CD4-positive, alpha-beta T cell treated with Interferon gamma for 1 hour (primary cell): ENCODE data around the gene CBR1.
"Not testable (repeated sequence)": the region's sequence is repeated elsewhere in the genome, so short reads cannot be mapped to it uniquely, and the experiment has no call there.

Source experiments
- DNase-seq: peaks from one replicate; pipeline ENCODE4 v3.0.0-alpha.2; 2020

Gene CBR1

DNA sequence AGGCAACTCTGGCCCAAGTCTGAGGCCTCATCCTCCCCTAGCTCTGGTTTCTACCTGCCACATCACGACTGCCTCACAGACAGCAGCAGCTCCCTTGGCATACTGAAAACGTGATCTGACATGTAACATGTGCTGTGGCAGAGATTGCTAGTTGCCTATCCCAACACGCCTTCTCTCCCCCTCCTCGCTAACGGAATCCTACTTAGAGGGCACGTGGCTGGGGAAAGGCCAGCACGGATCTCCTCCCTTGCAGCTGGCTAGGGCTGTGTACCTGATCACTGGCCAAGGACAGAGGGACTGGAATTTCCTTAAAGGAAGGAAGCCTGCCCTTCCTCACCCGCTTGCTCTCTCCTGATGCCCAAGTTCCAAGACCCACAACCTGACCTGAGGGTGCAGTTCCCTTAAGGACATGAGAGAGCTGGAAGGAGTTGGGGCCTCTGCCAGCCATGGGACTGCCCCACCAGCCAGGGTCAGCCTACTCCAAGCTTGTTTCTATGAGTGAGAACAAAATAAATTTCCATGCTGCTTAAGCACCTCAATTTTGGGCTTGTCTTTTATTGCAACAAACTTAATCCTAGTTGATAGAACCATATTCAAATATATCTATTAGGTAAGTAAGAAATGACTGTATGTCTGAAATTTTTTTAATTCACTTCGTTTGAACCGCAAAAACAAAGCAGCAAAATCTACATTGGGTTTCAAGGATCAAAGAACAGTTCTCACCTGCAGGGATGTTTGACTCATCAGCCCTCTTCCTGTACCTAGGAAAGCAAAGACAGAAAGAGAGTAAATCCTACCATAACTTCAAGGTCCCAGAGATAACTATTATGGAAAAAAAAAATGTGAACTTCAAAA is 16.7 kb upstream of the CBR1 start:
- no peak for DNase-seq

DNA sequence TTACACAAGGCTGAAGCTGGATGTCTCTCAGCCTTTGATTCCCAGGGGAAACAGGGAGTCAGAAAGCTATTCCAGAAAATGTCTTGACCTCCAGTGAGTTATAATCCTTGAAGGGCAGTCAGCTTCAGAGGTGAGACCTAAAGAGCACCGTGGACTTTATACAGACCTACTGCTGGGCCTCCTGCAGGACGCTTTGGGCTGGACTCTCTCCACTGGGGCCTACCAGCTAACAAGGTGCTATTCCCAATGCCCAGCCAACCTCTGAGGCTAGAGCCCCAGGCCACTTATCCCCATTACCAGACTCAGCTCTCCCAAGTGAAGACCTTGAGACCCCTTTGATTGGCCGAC is 16.1 kb upstream of the CBR1 start:
- DNase-seq: no peak

DNA sequence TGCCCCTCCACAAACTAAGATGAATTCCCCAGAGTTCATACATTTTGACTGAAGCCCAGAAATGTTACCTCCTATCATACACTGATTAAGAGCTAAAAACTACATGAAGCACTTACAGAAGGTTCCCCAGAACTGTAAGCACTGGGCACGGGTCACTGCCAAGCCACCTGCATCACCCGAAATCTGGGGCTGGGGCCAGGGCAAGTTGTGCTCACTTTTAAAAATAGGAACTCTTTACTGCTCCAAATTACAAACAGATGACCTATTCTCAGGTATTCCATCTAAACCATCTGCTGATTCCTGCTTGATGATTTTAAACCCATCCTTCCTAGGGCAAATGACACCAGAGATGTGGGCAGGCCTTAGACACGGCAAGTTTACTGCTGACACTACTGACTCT is 14.3 kb upstream of the CBR1 start:
- no peak for DNase-seq

GRCh38 chr21:36059823-36060158 is 10.0 kb upstream of the CBR1 start:
- peak; percentile 6 for DNase-seq

DNA sequence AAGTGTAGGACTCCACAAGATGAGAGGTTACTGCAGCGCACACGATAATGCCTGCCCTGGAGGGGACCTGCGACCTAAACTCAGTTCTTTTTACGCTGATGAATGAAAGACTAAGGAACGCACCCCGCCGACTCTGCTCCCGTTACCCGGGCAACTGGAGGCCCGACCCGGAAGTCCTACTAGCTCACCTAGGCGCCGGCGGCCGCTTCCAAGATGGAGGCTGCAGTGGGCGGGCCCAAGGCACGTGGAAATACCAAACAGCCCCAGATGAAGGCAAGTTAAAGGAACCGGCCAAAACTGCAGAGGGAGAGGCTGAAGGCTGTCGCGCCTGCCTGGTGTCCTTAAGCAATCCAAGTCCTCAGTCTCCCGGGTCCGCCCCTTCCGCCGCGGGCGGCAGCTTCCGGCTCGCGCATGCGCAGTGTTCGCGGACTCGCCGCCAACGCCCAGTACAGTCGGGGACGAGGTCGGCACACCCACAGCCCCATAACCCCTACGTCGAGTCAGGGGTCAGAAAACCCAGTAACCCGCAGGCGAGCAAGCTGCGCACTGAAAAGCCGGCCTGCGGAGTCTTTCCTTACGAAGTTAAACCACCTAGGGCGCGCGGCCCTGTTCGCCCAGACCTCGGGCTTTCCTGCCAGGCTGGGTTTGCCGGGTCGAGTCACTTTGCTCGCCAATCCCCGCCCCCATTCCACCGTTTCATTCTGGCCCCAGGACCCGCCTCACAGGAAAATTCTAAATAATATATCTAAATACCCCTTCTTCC is 9.5 kb upstream of the CBR1 start, which contains the start of gene SETD4:
SETD4 (minus strand) TSS at position 368 of the 763 bp plus-strand sequence. CDS start 1,638 bp downstream, outside the sequence.
- DNase-seq: peak; percentile 90

- no peak for DNase-seq
These were observed 8.4 kb upstream of the CBR1 start for GRCh38 chr21:36061445-36061844.

DNA sequence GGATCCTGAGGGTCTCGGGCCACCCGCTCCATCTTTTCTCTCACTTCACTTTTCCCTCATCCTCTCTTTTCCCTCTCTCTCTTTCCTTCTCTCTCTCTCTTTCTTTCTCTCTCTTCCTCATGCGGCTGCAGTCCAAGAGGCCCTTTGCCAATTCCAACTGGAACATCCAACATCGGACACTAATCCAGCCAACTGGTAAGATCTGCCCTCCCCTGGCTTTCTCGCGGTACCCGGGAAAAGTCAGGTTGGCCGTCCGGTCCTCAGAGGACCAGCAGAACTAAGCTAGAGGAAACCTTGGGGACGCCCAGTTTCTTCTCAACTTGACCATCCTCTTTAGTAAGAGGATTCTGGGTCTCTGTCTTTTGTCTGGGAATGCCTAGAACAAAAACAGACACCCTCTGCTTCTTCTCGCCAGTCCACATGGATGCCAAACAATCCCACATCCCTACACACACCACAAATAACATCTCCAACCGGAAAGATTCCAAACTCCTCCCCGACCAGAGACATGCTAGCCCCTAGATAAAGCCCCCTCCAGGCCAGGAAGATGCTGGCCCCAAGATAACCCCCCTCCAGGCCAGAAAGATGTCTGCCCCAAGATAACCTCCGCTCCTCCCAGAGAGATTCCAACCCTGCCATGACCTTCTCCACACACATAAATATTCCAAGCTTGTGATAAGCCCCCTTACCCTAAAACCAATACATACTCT is 6.3 kb upstream of the CBR1 start:
- no peak for DNase-seq

DNA sequence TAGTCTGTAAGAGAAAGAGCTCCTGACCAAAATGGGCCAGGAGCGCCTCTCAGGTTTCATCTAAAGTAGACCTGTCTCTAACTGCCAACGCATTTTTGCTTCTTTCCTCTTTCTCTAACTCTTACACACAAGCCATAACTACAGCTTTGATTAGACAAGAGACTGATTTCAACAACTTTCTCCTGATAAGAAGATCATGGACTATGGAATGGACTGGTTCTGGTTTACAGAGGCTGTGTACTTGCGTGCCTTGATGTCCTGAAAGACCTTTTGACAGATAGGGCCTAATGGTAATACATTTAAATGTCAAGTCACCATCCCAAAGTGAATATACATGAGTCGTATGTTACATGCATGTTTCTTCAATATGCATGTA is 5.8 kb upstream of the CBR1 start:
- no peak for DNase-seq

- no peak for DNase-seq
These were observed 4.3 kb upstream of the CBR1 start for GRCh38 chr21:36065497-36066036.

GRCh38 chr21:36068748-36069398 is 951 bp upstream of the CBR1 start:
- DNase-seq: no peak

DNA sequence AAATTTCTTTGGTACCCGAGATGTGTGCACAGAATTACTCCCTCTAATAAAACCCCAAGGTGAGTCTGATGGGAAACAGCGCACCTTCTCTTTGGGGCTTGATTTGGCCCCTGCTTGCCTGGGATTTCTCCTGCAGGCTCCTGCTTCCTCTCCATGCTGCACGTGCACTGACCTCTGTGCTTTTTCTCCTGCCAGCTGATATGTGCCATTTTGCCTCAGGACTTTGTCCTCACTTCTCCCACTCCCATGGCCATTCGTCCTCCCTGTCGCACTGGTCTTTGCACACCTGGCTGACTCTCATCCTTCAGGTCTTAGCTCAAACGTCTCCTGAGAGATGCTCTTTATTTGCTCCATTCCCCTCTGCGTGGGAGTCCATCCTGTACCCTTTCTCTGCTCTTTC is 1.2 kb downstream of the CBR1 start:
- DNase-seq: no peak

DNA sequence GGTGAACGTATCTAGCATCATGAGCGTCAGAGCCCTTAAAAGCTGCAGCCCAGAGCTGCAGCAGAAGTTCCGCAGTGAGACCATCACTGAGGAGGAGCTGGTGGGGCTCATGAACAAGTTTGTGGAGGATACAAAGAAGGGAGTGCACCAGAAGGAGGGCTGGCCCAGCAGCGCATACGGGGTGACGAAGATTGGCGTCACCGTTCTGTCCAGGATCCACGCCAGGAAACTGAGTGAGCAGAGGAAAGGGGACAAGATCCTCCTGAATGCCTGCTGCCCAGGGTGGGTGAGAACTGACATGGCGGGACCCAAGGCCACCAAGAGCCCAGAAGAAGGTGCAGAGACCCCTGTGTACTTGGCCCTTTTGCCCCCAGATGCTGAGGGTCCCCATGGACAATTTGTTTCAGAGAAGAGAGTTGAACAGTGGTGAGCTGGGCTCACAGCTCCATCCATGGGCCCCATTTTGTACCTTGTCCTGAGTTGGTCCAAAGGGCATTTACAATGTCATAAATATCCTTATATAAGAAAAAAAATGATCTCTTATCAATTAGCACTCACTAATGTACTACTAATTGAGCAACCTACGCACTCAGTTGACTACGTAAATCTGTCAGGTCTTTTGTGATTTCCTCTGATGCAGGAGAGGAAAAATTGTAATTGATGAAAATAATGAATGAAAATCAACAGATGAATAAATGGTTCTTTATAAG is 2.8 kb downstream of the CBR1 start:
- no peak for DNase-seq

DNA sequence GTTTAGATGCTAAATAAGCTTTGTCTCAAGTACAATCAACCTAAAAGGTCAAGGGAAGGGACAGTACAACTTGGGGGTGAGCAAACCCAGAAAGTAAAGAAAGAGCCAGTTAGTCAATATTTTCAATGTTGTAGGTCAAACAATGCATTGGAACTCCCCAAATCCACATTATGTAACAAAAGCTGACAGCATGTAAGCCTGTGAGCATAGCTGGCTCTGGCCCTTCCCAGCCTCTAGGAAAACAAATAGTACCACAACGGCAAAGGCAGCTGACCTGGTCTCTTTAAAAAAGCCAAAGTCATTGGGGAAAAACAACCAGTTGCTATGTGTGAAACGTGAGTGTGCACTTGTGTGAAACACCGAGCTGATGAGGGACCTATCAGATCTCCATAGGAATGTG is 3.4 kb downstream of the CBR1 start:
- DNase-seq: no peak

DNA sequence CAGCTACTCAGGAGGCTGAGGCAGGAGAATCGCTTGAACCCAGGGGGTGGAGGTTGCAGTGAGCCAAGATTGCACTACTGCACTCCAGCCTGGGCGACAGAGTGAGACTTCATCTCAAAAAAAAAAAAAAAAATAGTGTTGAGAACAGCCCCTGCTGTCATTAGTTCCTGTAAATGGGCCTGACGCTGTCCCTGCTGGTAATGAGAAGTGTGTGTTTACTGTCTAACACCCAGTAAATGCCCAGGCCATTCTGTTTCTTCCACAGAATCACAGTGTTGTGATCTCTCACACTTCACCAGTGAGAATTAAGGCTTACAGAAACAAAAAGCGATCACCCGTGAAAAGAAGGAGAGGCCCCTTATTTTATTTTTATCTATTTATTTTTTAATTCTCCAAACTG is 4.1 kb downstream of the CBR1 start:
- DNase-seq: not testable (repeated sequence)

DNA sequence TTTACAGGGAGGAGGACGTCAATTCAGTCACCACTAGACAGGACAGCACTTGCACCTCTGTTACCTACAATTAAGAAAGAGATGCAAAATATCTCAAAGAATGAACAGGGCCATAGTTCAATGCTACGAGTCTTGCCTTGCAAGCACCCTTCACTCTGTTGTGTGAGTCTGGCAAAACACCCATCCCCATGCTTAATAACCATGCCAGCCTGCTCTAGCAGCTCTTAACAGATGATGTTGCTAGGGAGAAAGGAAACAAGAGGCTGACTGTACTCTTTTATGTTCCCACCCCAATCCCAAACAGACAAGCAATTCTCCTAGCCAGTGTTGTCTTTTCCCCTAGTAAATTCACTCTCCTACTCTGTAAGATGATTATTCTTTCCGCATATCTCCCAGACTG is 5.3 kb downstream of the CBR1 start:
- no peak for DNase-seq

GRCh38 chr21:36075953-36076352 is 6.1 kb downstream of the CBR1 start:
- DNase-seq: no peak

DNA sequence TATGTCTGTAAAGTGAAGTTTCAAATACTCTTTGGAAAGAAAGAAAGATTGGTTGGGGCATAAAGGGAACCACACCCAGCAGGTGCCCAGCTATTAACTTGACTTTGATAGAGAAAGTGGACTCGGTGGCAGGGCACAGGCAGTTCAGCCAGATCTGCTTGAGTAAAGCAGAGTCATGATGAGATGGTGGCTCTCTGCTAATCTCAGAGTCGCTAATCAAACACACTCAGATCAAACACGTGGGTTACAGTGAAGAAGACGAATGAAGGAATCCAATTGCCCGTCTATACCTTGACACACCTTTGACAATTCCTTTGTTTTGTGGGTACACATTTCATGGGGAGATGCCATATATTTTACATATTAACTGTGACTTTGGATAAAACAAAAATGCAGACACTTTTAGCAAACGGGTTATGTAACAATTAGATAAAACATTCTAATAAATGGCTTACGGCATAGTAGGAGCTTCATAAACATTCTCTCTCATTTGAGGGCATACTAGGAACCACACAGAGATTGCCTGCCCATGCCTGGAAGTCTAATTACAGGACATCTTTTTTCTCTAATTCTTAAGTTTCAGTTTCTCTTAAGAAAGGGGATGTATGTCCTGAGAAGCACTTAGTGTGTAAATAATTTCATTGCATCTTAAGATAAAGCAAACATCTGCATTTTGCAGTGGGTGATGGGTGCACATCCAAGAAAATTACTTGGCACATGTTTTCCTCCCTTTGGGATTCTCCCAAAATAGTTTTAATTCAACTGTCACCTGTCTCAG is 7.2 kb downstream of the CBR1 start:
- DNase-seq: no peak

DNA sequence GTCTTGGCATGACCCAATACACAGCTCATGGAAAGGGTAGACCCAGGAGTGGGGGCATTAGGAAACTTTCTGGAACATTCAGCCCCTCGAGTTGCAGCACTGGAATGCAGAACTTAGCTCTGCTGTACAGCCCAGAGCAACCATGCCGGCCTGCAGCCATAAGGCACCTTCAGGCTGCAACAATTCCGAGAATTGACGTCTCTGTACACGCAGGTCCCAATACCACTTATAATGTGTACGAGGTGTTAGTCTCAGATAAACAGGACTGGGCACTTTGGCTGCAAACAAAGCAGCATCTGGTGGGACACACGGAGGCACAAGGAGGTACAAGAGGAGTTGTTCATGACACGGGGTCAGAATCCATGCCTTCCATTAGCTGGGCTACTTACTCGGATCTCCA is 7.9 kb downstream of the CBR1 start:
- DNase-seq: no peak

DNA sequence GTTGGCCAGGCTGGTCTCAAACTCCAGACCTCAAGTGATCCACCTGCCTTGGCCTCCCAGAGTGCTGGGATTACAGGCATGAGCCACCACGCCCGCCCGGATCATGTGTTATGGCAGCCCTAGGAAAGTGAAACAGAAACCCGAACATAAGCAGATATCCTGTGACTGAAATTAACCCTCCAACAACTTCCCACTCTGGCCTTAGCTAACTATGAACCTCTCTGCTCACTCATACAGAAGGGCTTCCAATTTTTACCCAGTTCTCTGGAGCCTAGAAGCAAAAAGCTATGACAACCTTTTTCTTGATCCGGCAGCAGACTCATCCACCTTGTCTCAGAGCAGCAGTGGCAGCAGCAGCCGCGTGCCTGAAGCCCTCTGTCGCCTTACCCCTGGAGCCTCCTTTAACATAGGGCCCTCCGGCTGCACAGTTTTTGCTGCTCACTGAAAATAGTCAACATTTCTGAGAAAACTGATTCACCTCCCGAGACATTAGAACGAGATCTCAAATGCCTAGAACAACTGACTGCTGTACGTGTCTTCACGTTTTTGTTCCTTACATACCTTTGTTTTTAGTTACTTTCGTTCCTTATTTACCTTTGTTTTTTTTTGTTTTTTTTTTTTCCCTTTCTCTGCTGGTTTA is 9.3 kb downstream of the CBR1 start:
- DNase-seq: peak; percentile 19

DNA sequence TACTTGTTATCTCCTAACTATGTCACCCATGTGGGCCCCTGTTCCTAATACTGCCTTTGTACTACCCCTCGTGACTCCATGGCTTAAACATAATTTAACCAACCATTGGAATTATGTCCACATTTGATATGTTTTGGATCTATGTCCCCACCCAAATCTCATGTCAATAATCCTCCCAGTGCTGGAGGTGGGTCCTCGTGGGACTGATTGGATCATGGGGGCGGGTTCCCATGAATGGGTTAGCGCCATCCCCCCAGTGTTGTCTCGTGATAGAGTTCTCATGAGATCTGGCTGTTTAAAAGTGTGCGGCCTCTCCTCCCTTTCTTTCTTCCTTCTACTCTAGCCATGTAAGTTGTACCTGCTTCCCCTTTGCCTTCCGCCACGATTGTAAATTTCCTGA is 9.8 kb downstream of the CBR1 start:
- no peak for DNase-seq

- no peak for DNase-seq
These were observed 10.6 kb downstream of the CBR1 start for GRCh38 chr21:36080386-36080785.
